Measurements from ENCODE around the gene GPR161.

Gene GPR161

DNA sequence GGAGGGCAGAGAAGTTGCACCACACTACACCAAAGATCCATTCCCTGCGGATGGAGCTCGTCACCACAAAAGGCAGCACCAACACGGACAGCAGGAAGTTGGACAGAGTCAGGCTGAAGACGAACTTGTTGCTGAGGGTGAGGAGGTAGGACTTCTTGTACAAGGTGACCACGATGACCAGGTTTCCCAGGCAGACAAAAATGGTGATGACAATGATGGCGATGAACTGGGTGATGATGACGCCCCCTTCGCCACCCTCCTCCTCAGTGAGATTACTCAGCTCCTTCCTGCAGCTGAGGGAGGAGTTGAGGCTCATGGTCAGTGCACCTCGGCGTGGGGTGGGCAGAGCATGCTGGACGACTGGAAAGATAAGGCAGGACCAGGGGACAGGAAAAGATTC, 32.2 kb downstream of the GPR161 start:
- DNase-seq: no peak

DNA sequence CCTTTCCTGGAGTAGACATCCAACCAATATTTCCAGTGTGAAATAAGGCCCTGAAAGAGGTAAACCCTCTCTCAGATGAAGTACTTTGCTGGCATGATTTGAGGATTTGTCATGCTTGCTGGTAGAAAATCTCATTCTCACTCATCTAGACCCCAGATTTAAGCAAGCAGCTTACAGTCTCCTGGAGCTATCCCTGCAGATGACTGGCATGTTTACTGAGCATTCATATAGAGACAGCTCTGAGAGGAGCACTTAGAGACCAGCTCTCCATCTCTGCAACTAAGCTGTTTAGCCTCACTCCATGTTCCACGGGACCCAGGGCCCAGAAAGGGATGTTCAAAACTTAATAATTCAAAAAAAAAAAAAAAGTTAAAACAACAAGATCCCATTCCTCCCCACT, 34.2 kb downstream of the GPR161 start:
- no peak for DNase-seq

DNA sequence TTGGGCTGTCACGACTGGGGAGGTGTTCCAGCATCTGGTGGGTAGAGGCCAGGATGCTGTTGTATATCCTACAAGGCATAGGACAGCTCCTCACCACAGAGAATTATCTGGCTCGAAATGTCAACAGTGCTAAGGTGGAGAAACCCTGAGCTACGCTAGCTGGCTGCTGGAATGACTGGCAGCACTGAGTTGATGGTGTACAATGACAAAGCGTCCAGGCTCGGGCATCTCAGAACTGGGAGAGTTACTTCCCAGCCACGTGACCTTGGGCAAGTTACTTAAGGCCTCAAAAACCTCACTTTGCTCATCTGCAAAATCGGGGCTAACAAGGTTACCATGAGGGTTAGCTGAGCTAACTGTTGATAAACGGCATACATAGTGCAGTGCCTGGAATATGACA, 35.4 kb downstream of the GPR161 start:
- DNase-seq: no peak

GRCh38 chr1:168100315-168101002, 36.3 kb downstream of the GPR161 start:
- DNase-seq: no peak

- no peak for DNase-seq
Measured at GRCh38 chr1:168099337-168099801, 37.4 kb downstream of the GPR161 start.

- no peak for DNase-seq
Measured at GRCh38 chr1:168098534-168099320, 38.0 kb downstream of the GPR161 start.

GRCh38 chr1:168097921-168098528, 38.7 kb downstream of the GPR161 start:
- no peak for DNase-seq

DNA sequence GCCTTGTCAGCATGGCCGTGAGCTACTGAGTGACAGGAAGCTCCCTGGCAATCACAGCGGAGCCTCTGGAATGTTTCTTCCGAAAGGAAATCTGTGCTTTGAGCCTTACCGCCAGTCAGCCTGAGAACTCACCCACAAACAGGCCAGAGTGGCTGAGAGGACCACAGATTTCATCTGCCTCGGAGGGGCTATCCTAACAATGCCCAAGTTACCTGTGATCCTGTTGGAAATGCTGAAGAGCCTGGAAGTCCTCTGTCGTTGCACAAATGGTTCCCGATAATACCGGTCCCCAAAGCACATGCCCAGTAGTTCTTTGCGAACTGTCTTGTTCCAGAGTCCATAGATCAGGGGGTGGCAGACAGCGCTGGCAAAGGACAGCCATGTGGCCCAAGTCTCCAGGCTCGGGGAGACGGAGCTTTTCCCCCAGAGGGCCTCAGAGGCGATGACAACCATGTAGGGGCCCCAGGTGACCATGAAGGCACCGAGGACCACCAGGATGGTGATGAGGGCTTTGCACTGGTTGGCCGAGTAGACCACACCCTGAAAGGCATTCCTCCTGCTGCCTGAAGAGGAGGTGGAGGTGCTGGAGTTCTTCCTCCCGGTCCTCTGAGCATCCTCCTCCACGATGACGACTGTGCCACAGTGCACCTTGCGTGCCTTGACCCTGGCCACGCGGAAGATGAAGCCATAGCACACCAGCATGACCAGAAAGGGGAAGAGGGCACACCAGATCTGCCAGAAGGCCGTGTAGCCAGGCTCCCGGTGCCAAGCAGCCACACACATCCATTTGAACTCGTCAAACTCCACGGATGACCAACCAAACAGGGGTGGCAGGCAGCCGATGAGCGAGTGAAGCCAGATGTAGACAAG, 40.2 kb downstream of the GPR161 start:
- no peak for DNase-seq

DNA sequence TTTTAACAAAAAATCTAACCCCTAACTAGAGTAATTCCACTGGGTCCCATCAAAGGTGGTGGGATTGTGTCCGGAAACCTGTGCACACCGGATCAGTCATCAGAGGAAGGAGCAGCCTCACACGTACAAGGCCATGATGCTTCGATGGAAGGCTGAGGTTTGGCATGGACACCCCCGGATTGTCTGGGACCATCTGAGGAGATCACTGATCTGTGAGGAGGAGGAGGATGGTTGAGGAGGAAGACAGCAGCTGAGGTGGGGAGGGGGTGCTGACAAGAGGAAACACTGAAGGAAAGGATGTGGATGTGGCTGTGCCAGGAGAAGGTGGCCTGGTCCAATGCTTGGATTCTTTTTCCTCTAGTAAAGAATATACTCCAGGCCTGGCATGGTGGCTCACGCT, 41.3 kb downstream of the GPR161 start:
- DNase-seq: no peak

- DNase-seq: no peak
Measured at GRCh38 chr1:168093616-168094015, 43.1 kb downstream of the GPR161 start.

- no peak for DNase-seq
Measured at GRCh38 chr1:168092566-168093355, 44.0 kb downstream of the GPR161 start.

GRCh38 chr1:168091720-168092550, 44.8 kb downstream of the GPR161 start:
- no peak for DNase-seq

- DNase-seq: no peak
Measured at GRCh38 chr1:168091063-168091462, 45.7 kb downstream of the GPR161 start.

- no peak for DNase-seq
Measured at GRCh38 chr1:168090395-168090794, 46.3 kb downstream of the GPR161 start.

DNA sequence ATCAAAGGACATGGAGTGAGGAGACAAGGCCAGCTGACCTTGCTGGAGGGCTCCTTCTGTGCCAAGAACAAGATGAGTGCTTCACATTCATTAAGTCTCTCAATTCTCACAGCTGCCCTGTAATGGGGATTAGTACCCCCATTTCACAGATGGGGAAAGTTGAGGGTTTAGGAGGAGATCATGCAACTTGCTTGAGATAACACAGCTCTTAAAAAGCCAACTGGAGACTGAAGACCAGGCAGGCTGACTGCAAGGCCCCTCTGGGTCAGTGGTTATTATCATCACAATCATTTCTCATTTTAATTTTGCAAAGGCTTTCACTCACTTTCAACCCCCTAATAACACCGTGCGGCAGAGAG, 46.8 kb downstream of the GPR161 start:
- DNase-seq: no peak

- no peak for DNase-seq
Measured at GRCh38 chr1:168089326-168089978, 47.3 kb downstream of the GPR161 start.

- no peak for DNase-seq
Measured at GRCh38 chr1:168088511-168089325, 48.0 kb downstream of the GPR161 start.

- DNase-seq: no peak
Measured at GRCh38 chr1:168087696-168088095, 49.0 kb downstream of the GPR161 start.

DNA sequence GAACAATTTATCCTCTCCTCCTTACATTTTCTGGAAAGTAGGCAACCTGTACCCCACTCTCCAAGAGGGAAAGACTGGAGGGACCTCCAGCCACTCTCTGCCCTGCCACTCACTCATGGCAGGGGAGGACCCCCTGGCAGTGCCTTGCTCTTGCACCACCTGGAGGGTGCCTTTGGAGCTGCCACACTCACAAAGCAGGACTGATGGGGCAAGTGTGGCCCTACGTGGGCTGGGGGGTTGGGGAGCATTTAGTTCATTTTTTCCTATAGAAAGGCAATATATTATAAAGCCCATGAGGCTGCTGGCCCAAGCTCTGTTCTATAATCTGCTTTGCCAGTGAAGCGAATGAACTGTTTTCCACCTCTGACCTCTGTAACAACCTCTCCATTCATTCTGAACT, 50.3 kb downstream of the GPR161 start:
- DNase-seq: no peak

DNA sequence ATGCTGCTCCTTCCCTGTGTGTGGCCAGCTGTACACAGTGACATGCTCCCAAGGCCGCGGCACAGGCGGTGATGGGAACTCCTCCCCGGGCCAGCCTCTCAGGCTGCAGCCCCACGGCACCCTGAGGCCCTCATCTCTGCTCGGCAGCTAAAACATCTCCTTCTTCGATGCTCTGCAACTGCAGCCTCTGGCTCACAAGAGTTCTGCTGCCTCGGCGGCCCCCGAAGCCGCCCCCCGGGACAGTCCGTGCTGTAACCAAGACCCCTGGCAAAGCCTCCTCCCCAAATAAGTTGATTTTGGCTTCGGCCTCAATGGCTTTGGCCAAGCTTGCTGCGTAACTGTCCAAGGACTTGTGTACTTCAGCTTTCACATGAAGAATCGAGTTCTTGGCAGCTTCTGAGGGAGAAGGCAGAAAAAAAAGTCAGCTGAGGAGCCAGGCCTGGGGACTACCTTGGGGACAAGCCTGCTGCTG, 51.3 kb downstream of the GPR161 start:
- DNase-seq: no peak
